Stomach (tissue), 4 donors: ENCODE measurements around the gene LARGE2.

Source experiments
- CTCF ChIP-seq, 7 experiments: fragments of 450-650 bp in 4 of 7; fragments of 200-600 bp in 3 of 7; sonication (generic) in 3 of 7; IDR thresholded peaks; one replicate each; pipeline ENCODE4 v1.5.1; 2016 to 2019; ENCODE audit warnings: antibody characterized with exemption in 7 of 7, control low read depth in 2 of 7, mild to moderate bottlenecking in 1 of 7
- EP300 ChIP-seq: sonication (generic); formaldehyde crosslinking; IDR thresholded peaks from one replicate; pipeline ENCODE4 v1.6.1; 2017; ENCODE audit warnings: antibody characterized with exemption

DNA sequence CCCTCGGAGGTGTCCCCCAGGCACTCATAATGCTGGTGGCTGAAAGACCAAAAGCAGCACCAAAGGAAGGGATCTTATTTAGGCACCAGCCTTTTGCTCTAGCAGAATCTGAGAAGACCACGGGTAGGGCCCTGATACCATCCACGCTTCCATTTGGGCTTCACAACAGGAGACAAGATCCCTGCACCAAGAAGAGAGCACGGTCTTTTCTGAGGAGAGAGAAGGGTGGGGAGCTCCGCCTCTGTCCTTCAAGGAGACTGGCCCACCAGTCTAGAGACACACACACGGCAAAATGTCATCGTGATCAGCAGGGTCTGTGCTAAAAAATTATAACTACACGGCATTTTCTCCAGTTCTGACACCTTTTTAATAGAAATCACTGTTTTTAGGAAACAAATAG, 9.8 kb downstream of the LARGE2 start:
- TF ChIP-seq CTCF (IDR thresholded peaks at IDR 0.05) (no peak), EP300 (no peak)
